22Rv1 (cell line): Measurements from ENCODE around the gene RASSF4.

Source experiments
- ZFX ChIP-seq: fragments of 450-650 bp; IDR thresholded peaks from 2 replicates; pipeline ENCODE4 v1.6.1; 2017; ENCODE audit warnings: antibody characterized with exemption, borderline replicate concordance
- TF ChIP-seq, protein P1 (sequence below): fragments of 450-650 bp; IDR thresholded peaks from 2 replicates; pipeline ENCODE4 v1.5.1; 2017; ENCODE audit warnings: mild to moderate bottlenecking

DNA sequence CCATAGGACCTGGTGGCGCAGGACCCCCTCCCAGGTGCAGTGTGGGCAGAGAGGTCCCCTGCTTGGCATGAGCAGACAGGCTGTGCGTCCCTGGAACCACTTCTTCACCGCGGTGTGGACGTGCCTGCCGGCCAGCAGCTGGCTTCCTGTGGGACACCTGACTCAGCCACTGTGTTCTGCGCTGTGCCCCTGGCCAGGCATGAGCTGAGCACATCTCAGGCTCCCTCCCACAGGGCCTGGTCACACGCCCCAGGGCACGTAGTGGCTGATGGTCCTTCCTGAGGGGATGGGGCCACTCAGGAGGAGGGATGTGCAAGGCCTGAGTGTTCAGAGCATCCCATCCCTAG lies 22.5 kb downstream of the RASSF4 start:
- TF ChIP-seq, protein P1, sequence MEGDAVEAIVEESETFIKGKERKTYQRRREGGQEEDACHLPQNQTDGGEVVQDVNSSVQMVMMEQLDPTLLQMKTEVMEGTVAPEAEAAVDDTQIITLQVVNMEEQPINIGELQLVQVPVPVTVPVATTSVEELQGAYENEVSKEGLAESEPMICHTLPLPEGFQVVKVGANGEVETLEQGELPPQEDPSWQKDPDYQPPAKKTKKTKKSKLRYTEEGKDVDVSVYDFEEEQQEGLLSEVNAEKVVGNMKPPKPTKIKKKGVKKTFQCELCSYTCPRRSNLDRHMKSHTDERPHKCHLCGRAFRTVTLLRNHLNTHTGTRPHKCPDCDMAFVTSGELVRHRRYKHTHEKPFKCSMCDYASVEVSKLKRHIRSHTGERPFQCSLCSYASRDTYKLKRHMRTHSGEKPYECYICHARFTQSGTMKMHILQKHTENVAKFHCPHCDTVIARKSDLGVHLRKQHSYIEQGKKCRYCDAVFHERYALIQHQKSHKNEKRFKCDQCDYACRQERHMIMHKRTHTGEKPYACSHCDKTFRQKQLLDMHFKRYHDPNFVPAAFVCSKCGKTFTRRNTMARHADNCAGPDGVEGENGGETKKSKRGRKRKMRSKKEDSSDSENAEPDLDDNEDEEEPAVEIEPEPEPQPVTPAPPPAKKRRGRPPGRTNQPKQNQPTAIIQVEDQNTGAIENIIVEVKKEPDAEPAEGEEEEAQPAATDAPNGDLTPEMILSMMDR, result no peak
- no peak for TF ChIP-seq ZFX
